Muscle layer of duodenum (tissue), 2 donors: ENCODE measurements around the gene ICA1.

Experiments used
- H3K27ac ChIP-seq: one replicate; pipeline ENCODE4 v1.7.0; 2013; ENCODE audit warnings: mild to moderate bottlenecking, low read length
- H3K27me3 ChIP-seq: one replicate; pipeline ENCODE4 v1.7.0; 2013; ENCODE audit warnings: low read depth, mild to moderate bottlenecking, control low read depth, low read length
- H3K36me3 ChIP-seq, 2 donors: one replicate each; pipeline ENCODE4 v1.7.0; 2013; ENCODE audit warnings: low read length in 2 of 2, control low read depth in 1 of 2, mild to moderate bottlenecking in 1 of 2; ENCODE audit not compliant: insufficient read depth in 2 of 2, control insufficient read depth in 1 of 2
- H3K4me1 ChIP-seq, 2 donors: one replicate each; pipeline ENCODE4 v1.7.0; 2013; ENCODE audit warnings: low read length in 2 of 2, mild to moderate bottlenecking in 2 of 2, control low read depth in 1 of 2, moderate library complexity in 1 of 2; ENCODE audit not compliant: insufficient read depth in 2 of 2, control insufficient read depth in 1 of 2
- H3K4me3 ChIP-seq, 2 donors: one replicate each; pipeline ENCODE4 v1.7.0; 2013; ENCODE audit warnings: low read length in 2 of 2, low read depth in 1 of 2, mild to moderate bottlenecking in 1 of 2
- H3K9me3 ChIP-seq, 2 donors: one replicate each; pipeline ENCODE4 v1.7.0; 2013; ENCODE audit warnings: low read length in 2 of 2, control low read depth in 1 of 2, mild to moderate bottlenecking in 1 of 2; ENCODE audit not compliant: control insufficient read depth in 1 of 2
- donor health status: healthy.

ICA1 gene

GRCh38 chr7:8189625-8190024 lies 72.3 kb downstream of the ICA1 start:
- H3K9me3 ChIP-seq = no peaks in the 10 kb centered on the region
- no peaks in the 10 kb centered on the region for H3K36me3 ChIP-seq
- H3K4me3 ChIP-seq = no peak overlapping the region
- H3K27me3 ChIP-seq = no peaks in the 10 kb centered on the region
- H3K27ac ChIP-seq = no peak overlapping the region
- H3K4me1 ChIP-seq = peaks cover 0 to 22% of the 10 kb centered on the region in 2 donors

GRCh38 chr7:8185926-8186683 lies 75.9 kb downstream of the ICA1 start:
- Histone ChIP-seq H3K36me3 (no peaks in the 10 kb centered on the region), H3K27me3 (no peaks in the 10 kb centered on the region), H3K27ac (no peak overlapping the region), H3K4me3 (no peak overlapping the region), H3K4me1 (peaks cover 0 to 15% of the 10 kb centered on the region in 2 donors), H3K9me3 (no peaks in the 10 kb centered on the region)

GRCh38 chr7:8184221-8184620 lies 77.7 kb downstream of the ICA1 start:
- Histone ChIP-seq H3K4me3 (no peak overlapping the region), H3K27ac (no peak overlapping the region), H3K36me3 (no peaks in the 10 kb centered on the region), H3K4me1 (no peaks in the 10 kb centered on the region), H3K27me3 (no peaks in the 10 kb centered on the region), H3K9me3 (no peaks in the 10 kb centered on the region)

GRCh38 chr7:8179486-8179885 lies 82.5 kb downstream of the ICA1 start:
- H3K27ac ChIP-seq = no peak overlapping the region
- H3K9me3 ChIP-seq = no peaks in the 10 kb centered on the region
- no peaks in the 10 kb centered on the region for H3K36me3 ChIP-seq
- H3K4me1 ChIP-seq = no peaks in the 10 kb centered on the region
- H3K4me3 ChIP-seq = no peak overlapping the region
- no peaks in the 10 kb centered on the region for H3K27me3 ChIP-seq

GRCh38 chr7:8178353-8178752 lies 83.6 kb downstream of the ICA1 start:
- Histone ChIP-seq H3K27me3 (no peaks in the 10 kb centered on the region), H3K9me3 (no peaks in the 10 kb centered on the region), H3K4me3 (no peak overlapping the region), H3K36me3 (no peaks in the 10 kb centered on the region), H3K4me1 (no peaks in the 10 kb centered on the region), H3K27ac (no peak overlapping the region)

GRCh38 chr7:8177109-8177933 lies 84.6 kb downstream of the ICA1 start:
- Histone ChIP-seq H3K9me3 (no peaks in the 10 kb centered on the region), H3K36me3 (no peaks in the 10 kb centered on the region), H3K27me3 (no peaks in the 10 kb centered on the region), H3K4me1 (no peaks in the 10 kb centered on the region), H3K27ac (peak overlapping the region; percentile 6), H3K4me3 (no peak overlapping the region)

GRCh38 chr7:8176370-8177081 lies 85.4 kb downstream of the ICA1 start:
- H3K4me1 ChIP-seq = no peaks in the 10 kb centered on the region
- H3K36me3 ChIP-seq = no peaks in the 10 kb centered on the region
- no peaks in the 10 kb centered on the region for H3K9me3 ChIP-seq
- H3K27ac ChIP-seq = peak overlapping the region; percentile 6
- no peak overlapping the region for H3K4me3 ChIP-seq
- H3K27me3 ChIP-seq = no peaks in the 10 kb centered on the region

- H3K36me3 ChIP-seq = no peaks in the 10 kb centered on the region
- H3K27ac ChIP-seq = no peak overlapping the region
- no peaks in the 10 kb centered on the region for H3K4me1 ChIP-seq
- H3K4me3 ChIP-seq = no peak overlapping the region
- H3K9me3 ChIP-seq = no peaks in the 10 kb centered on the region
- no peaks in the 10 kb centered on the region for H3K27me3 ChIP-seq
These were observed 86.0 kb downstream of the ICA1 start for GRCh38 chr7:8175929-8176369.

GRCh38 chr7:8172372-8173354 lies 89.3 kb downstream of the ICA1 start:
- Histone ChIP-seq H3K4me3 (no peak overlapping the region), H3K4me1 (no peaks in the 10 kb centered on the region), H3K27ac (no peak overlapping the region), H3K27me3 (no peaks in the 10 kb centered on the region), H3K36me3 (no peaks in the 10 kb centered on the region), H3K9me3 (no peaks in the 10 kb centered on the region)

- H3K9me3 ChIP-seq = no peaks in the 10 kb centered on the region
- H3K27me3 ChIP-seq = no peaks in the 10 kb centered on the region
- H3K4me3 ChIP-seq = no peak overlapping the region
- H3K36me3 ChIP-seq = no peaks in the 10 kb centered on the region
- H3K27ac ChIP-seq = no peak overlapping the region
- H3K4me1 ChIP-seq = no peaks in the 10 kb centered on the region
These were observed 92.8 kb downstream of the ICA1 start for GRCh38 chr7:8169171-8169570.
